Measurements from ENCODE around the gene PPL.

- TF ChIP-seq CTCF (IDR thresholded peaks at IDR 0.05; ENCODE audit: poor library complexity): no peak
- TF ChIP-seq EZH2phosphoT487 (IDR thresholded peaks at IDR 0.05; ENCODE audit: low read depth, severe bottlenecking, unreplicated experiment): no peak
Observed at GRCh38 chr16:4928227-4928626, 8.7 kb downstream of the PPL start.

Data from hepatocyte (in vitro differentiated cells).